Measurements from ENCODE around the gene CA10. TPM values are rescaled to one million over a fixed set of nuclear protein-coding genes. Genes with fewer than 3 reads are reported as not detected.

The CA10 gene
- total RNA-seq, 1 experiment from 2014 or later: not detected

- Histone ChIP-seq H3K4me1 (no peaks in the 10 kb centered on the region), H3K27me3 (replicated peaks; ENCODE audit: control insufficient read depth, insufficient read depth, low read length) (no peaks in the 10 kb centered on the region), H3K36me3 (ENCODE audit: control insufficient read depth, insufficient read depth, low read length) (no peaks in the 10 kb centered on the region), H3K9me3 (no peaks in the 10 kb centered on the region), H3K4me3 (ENCODE audit: low read depth, low read length) (no peak overlapping the region)
- Mint-ChIP-seq H3K9me3 (ENCODE audit: unreplicated experiment) (no peaks in the 10 kb centered on the region), H3K36me3 (ENCODE audit: insufficient read depth, unreplicated experiment) (no peaks in the 10 kb centered on the region), H3K4me1 (ENCODE audit: low read depth, unreplicated experiment) (no peaks in the 10 kb centered on the region), H3K27me3 (ENCODE audit: insufficient read depth, unreplicated experiment) (peaks cover 3% of the 10 kb centered on the region), H3K27ac (ENCODE audit: unreplicated experiment) (no peak overlapping the region), H3K4me3 (ENCODE audit: unreplicated experiment) (no peak overlapping the region)
- TF ChIP-seq CTCF (IDR thresholded peaks at IDR 0.05; ENCODE audit: insufficient read depth in 1 of 2, low read depth in 1 of 2, low read length in 1 of 2, severe bottlenecking in 1 of 2, unreplicated experiment in 1 of 2): no peak
- intact Hi-C loops (cut with micrococcal nuclease; ENCODE audit: unreplicated experiment): no loop called here
- ChIA-PET POLR2A (no interaction called here), CTCF (no interaction called here)
- no peak for DNase-seq
- BruUV-seq (replicated peaks): no TSS peak
These were observed 315.8 kb downstream of the CA10 start for GRCh38 chr17:51842763-51843162.

GRCh38 chr17:51841669-51842068 lies 316.8 kb downstream of the CA10 start:
- no peak overlapping the region for H3K27ac Mint-ChIP-seq (ENCODE audit: unreplicated experiment)
- H3K9me3 ChIP-seq: no peaks in the 10 kb centered on the region
- intact Hi-C loops (cut with micrococcal nuclease; ENCODE audit: unreplicated experiment): no loop called here
- no peak for DNase-seq
- H3K4me1 Mint-ChIP-seq (ENCODE audit: low read depth, unreplicated experiment): no peaks in the 10 kb centered on the region
- no peaks in the 10 kb centered on the region for H3K9me3 Mint-ChIP-seq (ENCODE audit: unreplicated experiment)
- H3K4me3 ChIP-seq (ENCODE audit: low read depth, low read length): no peak overlapping the region
- ChIA-PET POLR2A (no interaction called here), CTCF (no interaction called here)
- no peaks in the 10 kb centered on the region for H3K27me3 ChIP-seq (replicated peaks; ENCODE audit: control insufficient read depth, insufficient read depth, low read length)
- H3K27me3 Mint-ChIP-seq (ENCODE audit: insufficient read depth, unreplicated experiment): peaks cover 2% of the 10 kb centered on the region
- H3K36me3 ChIP-seq (ENCODE audit: control insufficient read depth, insufficient read depth, low read length): no peaks in the 10 kb centered on the region
- no peak overlapping the region for H3K4me3 Mint-ChIP-seq (ENCODE audit: unreplicated experiment)
- H3K4me1 ChIP-seq: no peaks in the 10 kb centered on the region
- TF ChIP-seq CTCF (IDR thresholded peaks at IDR 0.05; ENCODE audit: insufficient read depth in 1 of 2, low read depth in 1 of 2, low read length in 1 of 2, severe bottlenecking in 1 of 2, unreplicated experiment in 1 of 2): no peak
- H3K36me3 Mint-ChIP-seq (ENCODE audit: insufficient read depth, unreplicated experiment): no peaks in the 10 kb centered on the region
- BruUV-seq (replicated peaks): no TSS peak

- Histone ChIP-seq H3K4me3 (ENCODE audit: low read depth, low read length) (no peak overlapping the region), H3K4me1 (no peaks in the 10 kb centered on the region), H3K36me3 (ENCODE audit: control insufficient read depth, insufficient read depth, low read length) (no peaks in the 10 kb centered on the region), H3K27me3 (replicated peaks; ENCODE audit: control insufficient read depth, insufficient read depth, low read length) (no peaks in the 10 kb centered on the region), H3K9me3 (no peaks in the 10 kb centered on the region)
- no peaks in the 10 kb centered on the region for H3K9me3 Mint-ChIP-seq (ENCODE audit: unreplicated experiment)
- no peak overlapping the region for H3K27ac Mint-ChIP-seq (ENCODE audit: unreplicated experiment)
- no peaks in the 10 kb centered on the region for H3K36me3 Mint-ChIP-seq (ENCODE audit: insufficient read depth, unreplicated experiment)
- H3K4me3 Mint-ChIP-seq (ENCODE audit: unreplicated experiment): no peak overlapping the region
- no TSS peak for BruUV-seq (replicated peaks)
- intact Hi-C loops (cut with micrococcal nuclease; ENCODE audit: unreplicated experiment): no loop called here
- H3K27me3 Mint-ChIP-seq (ENCODE audit: insufficient read depth, unreplicated experiment): no peaks in the 10 kb centered on the region
- no peaks in the 10 kb centered on the region for H3K4me1 Mint-ChIP-seq (ENCODE audit: low read depth, unreplicated experiment)
- TF ChIP-seq CTCF (IDR thresholded peaks at IDR 0.05; ENCODE audit: insufficient read depth in 1 of 2, low read depth in 1 of 2, low read length in 1 of 2, severe bottlenecking in 1 of 2, unreplicated experiment in 1 of 2): no peak
- ChIA-PET CTCF (interaction anchor here (1.0 kb wide), 1 partner anchor 76 kb away, joined by 3 read pairs; no protein-coding TSS in a partner anchor), POLR2A (no interaction called here)
- no peak for DNase-seq
These were observed 317.8 kb downstream of the CA10 start for GRCh38 chr17:51840688-51841087.

Data from Caco-2 (cell line).